HG02973 (cell line): Measurements from ENCODE around the gene DEFB131B.
"Not testable (repeated sequence)": the region's sequence is repeated elsewhere in the genome, so short reads cannot be mapped to it uniquely, and the experiment has no call there.

ENCODE experiments used
- ATAC-seq: cut with Tn5 transposase; IDR thresholded peaks from one replicate; pipeline ENCODE4 v1.9.1; 2021; ENCODE audit warnings: moderate library complexity; ENCODE audit not compliant: unreplicated experiment

DEFB131B gene

GRCh38 chr11:71878059-71878458 is at the start of gene DEFB131B:
Gene DEFB131B, plus strand, starts transcription at chr11:71878453. Its CDS starts 0 bp downstream, at chr11:71878453.
- ATAC-seq: not testable (repeated sequence)

GRCh38 chr11:71829247-71829646 is 49.0 kb upstream of the DEFB131B start:
- ATAC-seq: not testable (repeated sequence)

- ATAC-seq: not testable (repeated sequence)
Observed at GRCh38 chr11:71829686-71830085, 48.6 kb upstream of the DEFB131B start.

- not testable (repeated sequence) for ATAC-seq
Observed at GRCh38 chr11:71832811-71833210, 45.4 kb upstream of the DEFB131B start, which contains the start of gene DEFB108B. Gene DEFB108B, plus strand, starts transcription at chr11:71833200. Its CDS starts 0 bp downstream, at chr11:71833200.

- not testable (repeated sequence) for ATAC-seq
Observed at GRCh38 chr11:71842720-71843119, 35.5 kb upstream of the DEFB131B start.

GRCh38 chr11:71843355-71843754 is 34.9 kb upstream of the DEFB131B start:
- ATAC-seq: not testable (repeated sequence)

- no peak for ATAC-seq
Observed at GRCh38 chr11:71843858-71844257, 34.4 kb upstream of the DEFB131B start.

GRCh38 chr11:71853895-71854294 is 24.4 kb upstream of the DEFB131B start:
- not testable (repeated sequence) for ATAC-seq

GRCh38 chr11:71855880-71856279 is 22.4 kb upstream of the DEFB131B start:
- not testable (repeated sequence) for ATAC-seq

GRCh38 chr11:71860835-71861234 is 17.4 kb upstream of the DEFB131B start:
- not testable (repeated sequence) for ATAC-seq

GRCh38 chr11:71863978-71864627 is 14.2 kb upstream of the DEFB131B start:
- peak; percentile 56 for ATAC-seq

- ATAC-seq: not testable (repeated sequence)
Observed at GRCh38 chr11:71867209-71867608, 11.0 kb upstream of the DEFB131B start.

- ATAC-seq: not testable (repeated sequence)
Observed at GRCh38 chr11:71869931-71870330, 8.3 kb upstream of the DEFB131B start.

GRCh38 chr11:71870661-71871060 is 7.6 kb upstream of the DEFB131B start:
- not testable (repeated sequence) for ATAC-seq

GRCh38 chr11:71876262-71876661 is 2.0 kb upstream of the DEFB131B start:
- not testable (repeated sequence) for ATAC-seq

GRCh38 chr11:71885806-71886205 is 7.6 kb downstream of the DEFB131B start:
- not testable (repeated sequence) for ATAC-seq

- not testable (repeated sequence) for ATAC-seq
Observed at GRCh38 chr11:71888335-71889010, 10.2 kb downstream of the DEFB131B start.

- ATAC-seq: not testable (repeated sequence)
Observed at GRCh38 chr11:71889181-71889872, 11.1 kb downstream of the DEFB131B start.

GRCh38 chr11:71895961-71896360 is 17.7 kb downstream of the DEFB131B start:
- ATAC-seq: no peak

- not testable (repeated sequence) for ATAC-seq
Observed at GRCh38 chr11:71901137-71901536, 22.9 kb downstream of the DEFB131B start.

GRCh38 chr11:71908218-71908617 is 30.0 kb downstream of the DEFB131B start:
- no peak for ATAC-seq
